ENCODE measurements around the gene PIGR. TPM values are rescaled to one million over a fixed set of nuclear protein-coding genes. Genes with fewer than 3 reads are reported as not detected.

The PIGR gene
- polyA plus RNA-seq, 1 donor from 2014 or later = 0.40 TPM

- no peak overlapping the region for H3K4me3 Mint-ChIP-seq
Observed at GRCh38 chr1:206915030-206915735, 31.1 kb downstream of the PIGR start.

GRCh38 chr1:206913766-206914537 lies 32.3 kb downstream of the PIGR start:
- Mint-ChIP-seq H3K36me3 (peaks cover 28% of the 10 kb centered on the region), H3K27me3 (no peaks in the 10 kb centered on the region), H3K4me1 (peaks cover 71 to 86% (median 76%) of the 10 kb centered on the region in 3 donors), H3K27ac (peak overlapping the region; percentile 67 to 95 (median 92)), H3K4me3 (peak overlapping the region in 3 of 4 donors; percentile 67 to 86 (median 76)), H3K9me3 (no peaks in the 10 kb centered on the region)

More at GRCh38 chr1:206915030-206915735, 31.1 kb downstream of the PIGR start:
- H3K27ac Mint-ChIP-seq = peak overlapping the region; percentile 67 to 95 (median 92)
- H3K9me3 Mint-ChIP-seq = no peaks in the 10 kb centered on the region
- no peaks in the 10 kb centered on the region for H3K27me3 Mint-ChIP-seq
- H3K4me1 Mint-ChIP-seq = peaks cover 73 to 84% (median 77%) of the 10 kb centered on the region in 3 donors
- peaks cover 31% of the 10 kb centered on the region for H3K36me3 Mint-ChIP-seq

DNA sequence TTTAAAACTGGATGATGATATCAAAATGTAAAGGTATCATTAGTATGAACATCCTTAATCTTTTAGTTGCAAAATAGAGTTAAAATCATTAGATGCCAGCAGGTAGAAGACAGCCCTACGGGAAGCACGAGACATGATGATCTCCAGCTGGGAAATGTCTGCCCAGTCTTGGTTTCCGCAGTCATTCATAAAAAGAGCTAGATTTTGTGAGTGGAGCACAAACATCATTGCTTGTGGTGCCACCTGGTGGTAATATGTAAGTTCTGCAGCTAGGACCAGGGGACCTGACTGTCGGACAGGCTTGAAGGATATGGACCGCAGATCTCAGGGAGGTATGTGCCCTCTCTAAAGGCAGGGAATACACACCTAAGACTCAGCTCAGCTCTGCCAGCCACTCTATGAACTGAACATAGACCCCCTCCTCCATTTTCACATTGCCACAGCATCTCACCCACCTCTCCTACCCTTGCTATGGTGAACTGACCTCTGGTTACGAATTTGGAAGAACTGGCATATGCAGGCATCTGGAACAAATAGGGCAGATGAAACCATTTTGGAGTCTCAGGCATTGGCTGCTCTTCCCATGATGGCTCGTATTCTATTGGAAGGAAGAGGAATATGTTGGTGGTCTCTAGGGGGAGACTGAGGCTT lies 33.7 kb downstream of the PIGR start:
- peaks cover 20% of the 10 kb centered on the region for H3K36me3 Mint-ChIP-seq
- H3K9me3 Mint-ChIP-seq = no peaks in the 10 kb centered on the region

GRCh38 chr1:206911064-206911663 lies 35.1 kb downstream of the PIGR start:
- H3K9me3 Mint-ChIP-seq = no peaks in the 10 kb centered on the region
- peak overlapping the region; percentile 67 to 87 (median 84) for H3K27ac Mint-ChIP-seq
- H3K4me3 Mint-ChIP-seq = peak overlapping the region in 3 of 4 donors; percentile 69 to 79 (median 76)
- H3K4me1 Mint-ChIP-seq = peaks cover 63 to 81% (median 71%) of the 10 kb centered on the region in 3 donors
- H3K27me3 Mint-ChIP-seq = no peaks in the 10 kb centered on the region
- H3K36me3 Mint-ChIP-seq = peaks cover 15% of the 10 kb centered on the region

More for the DNA sequence above, 33.7 kb downstream of the PIGR start:
- peak overlapping the region; percentile 63 to 92 (median 67) for H3K27ac Mint-ChIP-seq
- H3K27me3 Mint-ChIP-seq = no peaks in the 10 kb centered on the region
- peaks cover 71 to 89% (median 74%) of the 10 kb centered on the region in 3 donors for H3K4me1 Mint-ChIP-seq
- peak overlapping the region in 3 of 4 donors; percentile 67 to 90 (median 76) for H3K4me3 Mint-ChIP-seq

DNA sequence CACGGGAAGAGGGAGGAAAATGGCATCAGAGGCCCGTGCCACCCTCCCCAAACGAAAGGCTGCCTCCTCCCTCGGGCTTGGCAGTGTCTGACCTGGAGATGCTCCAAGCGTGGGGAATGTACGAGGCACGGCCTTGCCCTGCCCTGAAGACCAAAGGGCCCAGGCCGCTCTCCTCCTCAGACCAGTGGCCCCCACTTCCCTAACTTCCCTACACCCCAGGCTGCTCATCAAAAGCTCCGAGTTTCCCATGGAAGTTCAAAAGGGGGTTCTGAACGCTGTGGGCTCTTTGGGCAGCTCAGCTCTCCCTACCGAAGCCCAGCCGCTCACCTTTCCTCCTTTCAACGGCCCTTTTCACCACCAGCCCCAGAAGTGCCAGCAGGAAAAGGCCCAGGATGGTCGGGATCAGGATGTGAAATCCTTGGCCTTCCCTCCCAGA lies 36.4 kb downstream of the PIGR start:
- Mint-ChIP-seq H3K36me3 (peaks cover 8% of the 10 kb centered on the region), H3K27ac (peak overlapping the region; percentile 67 to 87 (median 81)), H3K4me1 (peaks cover 62 to 81% (median 70%) of the 10 kb centered on the region in 3 donors), H3K4me3 (peak overlapping the region in 3 of 4 donors; percentile 55 to 71 (median 58)), H3K27me3 (no peaks in the 10 kb centered on the region), H3K9me3 (no peaks in the 10 kb centered on the region)

DNA sequence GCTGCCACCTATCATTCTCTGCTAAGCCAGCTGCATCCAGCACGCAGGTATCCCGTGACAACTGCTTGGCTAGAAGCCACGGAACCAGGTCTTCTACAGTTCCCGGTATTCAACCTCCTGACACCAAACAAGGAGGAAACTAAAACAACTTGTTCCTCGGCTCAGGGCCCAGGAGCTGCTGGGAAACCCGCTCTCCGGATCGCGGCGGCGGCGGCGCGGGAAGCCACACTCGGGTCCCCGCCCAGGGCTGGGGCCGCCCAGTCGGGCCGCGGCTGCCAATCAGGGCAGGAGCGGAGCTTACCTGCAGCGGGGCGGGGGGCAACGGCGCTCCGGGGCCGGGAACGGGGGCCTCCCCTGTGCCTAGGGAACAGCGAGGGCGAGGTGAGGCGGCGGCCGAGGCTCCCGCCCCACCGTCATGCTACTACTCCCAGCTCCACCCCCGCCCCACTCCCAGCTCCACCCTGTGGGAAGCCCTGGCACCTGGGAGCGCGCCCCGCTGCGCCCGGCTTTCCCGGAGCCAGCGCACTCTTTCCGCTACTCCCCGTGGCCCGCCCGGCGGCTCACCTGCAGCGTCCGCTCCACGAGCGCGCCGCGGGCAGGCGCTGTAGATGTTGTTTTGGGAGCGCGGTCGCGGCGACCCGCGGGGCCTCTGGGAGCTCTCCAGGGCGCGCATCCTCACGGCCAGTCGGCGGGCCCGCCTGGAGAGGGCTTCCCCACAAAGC lies 36.9 kb downstream of the PIGR start:
- no peaks in the 10 kb centered on the region for H3K27me3 Mint-ChIP-seq
- H3K9me3 Mint-ChIP-seq = no peaks in the 10 kb centered on the region
- H3K4me1 Mint-ChIP-seq = peaks cover 61 to 79% (median 65%) of the 10 kb centered on the region in 3 donors
- peaks cover 10% of the 10 kb centered on the region for H3K36me3 Mint-ChIP-seq
- H3K4me3 Mint-ChIP-seq = peak overlapping the region; percentile 25 to 58 (median 53)
- peak overlapping the region; percentile 82 to 95 (median 88) for H3K27ac Mint-ChIP-seq

- Mint-ChIP-seq H3K27me3 (no peaks in the 10 kb centered on the region), H3K4me1 (peaks cover 48 to 72% (median 62%) of the 10 kb centered on the region in 3 donors), H3K36me3 (peaks cover 8% of the 10 kb centered on the region), H3K4me3 (peak overlapping the region in 2 of 4 donors; percentile 34 to 65), H3K27ac (peak overlapping the region; percentile 87 to 95 (median 88)), H3K9me3 (no peaks in the 10 kb centered on the region)
Observed at GRCh38 chr1:206908038-206908437, 38.2 kb downstream of the PIGR start.

DNA sequence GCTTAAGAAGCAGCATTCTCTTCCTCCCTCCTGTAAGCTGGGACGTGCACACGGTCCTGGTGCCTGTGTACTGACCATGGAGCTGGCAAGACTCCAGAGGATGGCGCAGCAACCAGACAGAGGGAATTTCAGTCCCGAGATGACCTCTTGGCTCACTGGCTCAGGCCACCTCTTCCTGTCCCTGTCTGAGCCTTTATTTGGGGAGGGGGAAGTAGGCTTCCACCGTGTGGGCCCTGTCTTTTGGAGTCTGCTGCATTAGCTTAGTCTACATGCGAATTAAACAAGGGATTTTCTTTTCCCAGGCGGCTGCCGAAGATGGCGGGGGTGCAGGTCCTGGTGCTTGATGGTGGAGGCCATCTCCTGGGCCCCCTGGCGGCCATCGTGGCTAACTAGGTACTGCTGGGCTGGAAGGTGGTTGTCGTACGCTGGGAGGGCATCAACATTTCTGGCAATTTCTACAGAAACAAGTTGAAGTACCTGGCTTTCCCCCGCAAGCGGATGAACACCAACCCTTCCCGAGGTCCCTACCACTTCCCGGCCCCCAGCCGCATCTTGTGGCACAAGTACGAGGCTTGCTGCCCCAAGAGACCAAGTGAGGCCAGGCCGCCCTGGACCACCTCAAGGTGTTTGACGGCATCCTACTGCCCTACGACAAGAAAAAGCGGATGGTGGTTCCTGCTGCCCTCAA lies 38.8 kb downstream of the PIGR start:
- Mint-ChIP-seq H3K9me3 (no peaks in the 10 kb centered on the region), H3K36me3 (peaks cover 5% of the 10 kb centered on the region), H3K27me3 (no peaks in the 10 kb centered on the region), H3K27ac (peak overlapping the region in 2 of 3 donors; percentile 88 to 95), H3K4me3 (peak overlapping the region in 2 of 4 donors; percentile 56 to 65), H3K4me1 (peaks cover 48 to 66% (median 56%) of the 10 kb centered on the region in 3 donors)

DNA sequence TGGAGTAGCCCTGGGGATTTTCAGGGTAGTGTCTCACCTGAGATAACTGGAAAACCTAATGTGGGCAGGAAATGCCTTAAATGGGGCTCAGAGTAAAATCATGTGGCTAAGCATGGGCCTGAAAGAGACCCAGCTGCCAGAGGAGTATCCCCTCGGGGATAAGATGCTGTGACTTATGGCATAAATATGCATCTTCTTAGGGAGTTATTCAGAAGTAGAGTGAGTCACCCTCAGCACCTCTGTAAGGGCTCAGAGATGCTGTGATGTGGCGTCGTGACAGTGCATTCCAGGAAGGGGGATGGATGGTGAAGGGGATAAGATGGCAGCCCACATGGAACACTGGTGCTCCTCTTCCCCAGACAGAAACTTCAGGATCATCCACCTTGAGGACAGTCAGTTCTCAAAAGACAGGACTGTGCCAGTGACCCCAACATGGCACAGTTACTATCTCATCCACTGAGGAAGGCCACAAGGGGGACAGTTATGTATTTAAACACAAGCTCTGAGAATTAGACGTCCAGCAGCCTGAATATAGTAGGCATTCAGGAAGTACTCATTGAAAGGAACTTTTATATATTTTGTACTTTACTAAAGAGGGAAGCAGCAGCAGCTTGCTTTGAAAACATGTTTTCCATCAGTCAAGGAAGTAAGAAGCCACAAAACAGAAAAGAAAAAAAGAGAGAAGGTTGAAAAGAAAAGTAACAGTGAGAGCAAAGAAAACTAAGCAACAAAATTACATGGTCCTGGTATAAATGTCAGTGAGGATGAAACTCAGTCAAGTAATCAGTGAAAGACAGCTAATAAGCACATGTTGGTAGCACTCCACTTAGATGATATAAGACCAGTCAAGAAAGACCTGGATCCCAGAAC lies 40.7 kb downstream of the PIGR start:
- Mint-ChIP-seq H3K4me1 (peaks cover 30 to 56% (median 47%) of the 10 kb centered on the region in 3 donors), H3K27ac (peak overlapping the region; percentile 67 to 93 (median 70)), H3K36me3 (peaks cover 2% of the 10 kb centered on the region), H3K9me3 (no peaks in the 10 kb centered on the region), H3K4me3 (peak overlapping the region; percentile 31 to 75 (median 58)), H3K27me3 (no peaks in the 10 kb centered on the region)

DNA sequence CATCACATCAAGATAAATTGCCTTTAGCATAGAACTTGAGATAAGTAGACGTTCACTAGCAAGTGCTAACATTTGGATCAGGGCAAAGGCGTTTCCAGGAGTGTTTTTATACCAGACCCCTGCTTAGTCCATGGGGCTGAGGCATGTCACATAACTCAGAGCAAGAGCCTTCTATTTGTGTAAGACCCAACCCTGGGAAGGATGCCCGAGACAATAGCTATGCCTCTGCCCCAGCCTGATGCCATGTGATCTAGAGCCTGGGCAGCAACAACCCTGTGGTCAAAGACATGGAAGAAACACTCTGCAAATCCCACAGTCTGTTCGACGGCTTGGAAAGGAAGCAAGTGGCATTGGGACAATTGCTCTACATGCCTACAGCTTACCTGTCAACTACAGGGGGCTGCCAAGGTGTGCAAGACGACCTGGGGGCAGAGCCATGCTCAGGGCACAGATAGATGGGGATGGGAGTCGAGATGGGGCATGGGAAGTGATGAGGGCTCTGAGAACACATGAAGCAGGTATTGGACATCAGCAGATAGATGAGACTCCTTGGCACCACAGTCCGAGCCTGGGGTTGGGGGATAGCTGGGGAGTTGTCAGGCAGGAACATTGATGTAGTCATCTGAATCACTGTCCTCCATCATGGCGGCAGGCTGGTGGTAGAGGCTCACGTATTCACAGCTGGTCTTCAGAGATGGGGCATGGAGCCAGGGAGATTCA lies 41.7 kb downstream of the PIGR start:
- Mint-ChIP-seq H3K36me3 (peaks cover 2% of the 10 kb centered on the region), H3K4me1 (peaks cover 27 to 54% (median 49%) of the 10 kb centered on the region in 3 donors), H3K4me3 (peak overlapping the region in 2 of 4 donors; percentile 54 to 79), H3K27me3 (no peaks in the 10 kb centered on the region), H3K9me3 (no peaks in the 10 kb centered on the region), H3K27ac (peak overlapping the region; percentile 67 to 93 (median 70))

- peaks cover 30 to 50% (median 48%) of the 10 kb centered on the region in 3 donors for H3K4me1 Mint-ChIP-seq
- H3K9me3 Mint-ChIP-seq = no peaks in the 10 kb centered on the region
- peaks cover 2% of the 10 kb centered on the region for H3K36me3 Mint-ChIP-seq
- peak overlapping the region in 2 of 3 donors; percentile 25 to 73 for H3K27ac Mint-ChIP-seq
- H3K4me3 Mint-ChIP-seq = no peak overlapping the region
- no peaks in the 10 kb centered on the region for H3K27me3 Mint-ChIP-seq
Observed at GRCh38 chr1:206903687-206904086, 42.6 kb downstream of the PIGR start.

- peak overlapping the region in 1 of 3 donors; percentile 67 for H3K27ac Mint-ChIP-seq
- H3K4me3 Mint-ChIP-seq = no peak overlapping the region
- H3K36me3 Mint-ChIP-seq = peaks cover 2% of the 10 kb centered on the region
Observed at GRCh38 chr1:206902702-206903101, 43.6 kb downstream of the PIGR start.

More at GRCh38 chr1:206902702-206903101, 43.6 kb downstream of the PIGR start:
- peaks cover 27 to 42% (median 40%) of the 10 kb centered on the region in 3 donors for H3K4me1 Mint-ChIP-seq
- no peaks in the 10 kb centered on the region for H3K27me3 Mint-ChIP-seq
- H3K9me3 Mint-ChIP-seq = no peaks in the 10 kb centered on the region
